ENCODE measurements around the gene UNKL.

UNKL gene

GRCh38 chr16:1430759-1431496 lies 16.4 kb upstream of the UNKL start, which contains the start of gene PERCC1:
Gene PERCC1 (plus strand): TSS chr16:1431078. CDS start chr16:1432594, 1,516 bp downstream.
- no peak for DNase-seq

- no peak for DNase-seq
Observed at GRCh38 chr16:1430214-1430758, 15.8 kb upstream of the UNKL start.

- no peak for DNase-seq
Observed at GRCh38 chr16:1429631-1430030, 15.1 kb upstream of the UNKL start.

GRCh38 chr16:1429012-1429411 lies 14.5 kb upstream of the UNKL start:
- no peak for DNase-seq

GRCh38 chr16:1428511-1428910 lies 14.0 kb upstream of the UNKL start:
- DNase-seq: no peak

GRCh38 chr16:1427473-1428461 lies 13.3 kb upstream of the UNKL start:
- no peak for DNase-seq

GRCh38 chr16:1426734-1427471 lies 12.4 kb upstream of the UNKL start:
- no peak for DNase-seq

GRCh38 chr16:1425616-1426370 lies 11.3 kb upstream of the UNKL start:
- no peak for DNase-seq

GRCh38 chr16:1424028-1424427 lies 9.5 kb upstream of the UNKL start:
- DNase-seq: no peak

- no peak for DNase-seq
Observed at GRCh38 chr16:1422076-1422475, 7.6 kb upstream of the UNKL start.

- DNase-seq: no peak
Observed at GRCh38 chr16:1420111-1420539, 5.6 kb upstream of the UNKL start.

- no peak for DNase-seq
Observed at GRCh38 chr16:1416521-1416941, 2.0 kb upstream of the UNKL start.

GRCh38 chr16:1413684-1414531 lies 596 bp downstream of the UNKL start:
- DNase-seq: no peak

- no peak for DNase-seq
Observed at GRCh38 chr16:1412847-1413246, 1.7 kb downstream of the UNKL start.

GRCh38 chr16:1408171-1408837 lies 6.2 kb downstream of the UNKL start:
- DNase-seq: peak; percentile 10

- no peak for DNase-seq
Observed at GRCh38 chr16:1407753-1408152, 6.8 kb downstream of the UNKL start.

GRCh38 chr16:1403733-1404132 lies 10.8 kb downstream of the UNKL start:
- DNase-seq: no peak

GRCh38 chr16:1403036-1403435 lies 11.5 kb downstream of the UNKL start:
- no peak for DNase-seq

- DNase-seq: no peak
Observed at GRCh38 chr16:1401758-1402154, 12.7 kb downstream of the UNKL start.

GRCh38 chr16:1401061-1401757 lies 13.3 kb downstream of the UNKL start:
- DNase-seq: no peak
